ENCODE data around the gene GJC2.

DNA sequence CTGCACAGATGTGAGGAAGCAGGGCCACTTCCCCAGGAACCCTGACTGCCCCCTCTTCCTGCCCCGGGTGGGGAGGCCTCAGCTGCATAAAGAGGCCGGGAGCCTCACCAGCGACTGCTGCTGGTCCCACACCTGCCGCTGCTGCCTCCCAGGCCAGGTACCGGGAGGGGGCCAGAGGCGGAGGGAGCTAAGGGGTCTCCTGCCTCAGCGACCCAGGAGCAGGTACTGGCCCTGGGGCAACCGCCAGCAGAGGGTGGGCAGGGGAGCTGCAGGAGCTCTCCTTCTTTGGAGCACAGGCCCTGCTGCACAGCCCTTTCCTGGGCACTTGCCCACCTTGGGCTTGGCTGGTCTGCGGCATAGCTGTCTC, 6.8 kb downstream of the GJC2 start:
- TF ChIP-seq, protein P1, sequence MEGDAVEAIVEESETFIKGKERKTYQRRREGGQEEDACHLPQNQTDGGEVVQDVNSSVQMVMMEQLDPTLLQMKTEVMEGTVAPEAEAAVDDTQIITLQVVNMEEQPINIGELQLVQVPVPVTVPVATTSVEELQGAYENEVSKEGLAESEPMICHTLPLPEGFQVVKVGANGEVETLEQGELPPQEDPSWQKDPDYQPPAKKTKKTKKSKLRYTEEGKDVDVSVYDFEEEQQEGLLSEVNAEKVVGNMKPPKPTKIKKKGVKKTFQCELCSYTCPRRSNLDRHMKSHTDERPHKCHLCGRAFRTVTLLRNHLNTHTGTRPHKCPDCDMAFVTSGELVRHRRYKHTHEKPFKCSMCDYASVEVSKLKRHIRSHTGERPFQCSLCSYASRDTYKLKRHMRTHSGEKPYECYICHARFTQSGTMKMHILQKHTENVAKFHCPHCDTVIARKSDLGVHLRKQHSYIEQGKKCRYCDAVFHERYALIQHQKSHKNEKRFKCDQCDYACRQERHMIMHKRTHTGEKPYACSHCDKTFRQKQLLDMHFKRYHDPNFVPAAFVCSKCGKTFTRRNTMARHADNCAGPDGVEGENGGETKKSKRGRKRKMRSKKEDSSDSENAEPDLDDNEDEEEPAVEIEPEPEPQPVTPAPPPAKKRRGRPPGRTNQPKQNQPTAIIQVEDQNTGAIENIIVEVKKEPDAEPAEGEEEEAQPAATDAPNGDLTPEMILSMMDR (IDR thresholded peaks at IDR 0.05), result no peak
- TF ChIP-seq EP300 (IDR thresholded peaks at IDR 0.05; ENCODE audit: borderline replicate concordance in 1 of 2, low read depth in 1 of 2, low read length in 1 of 2) (no peak), SIN3A (IDR thresholded peaks at IDR 0.05; ENCODE audit: borderline replicate concordance, low read depth, low read length) (no peak), YY1 (IDR thresholded peaks at IDR 0.05; ENCODE audit: low read depth) (no peak), TEAD4 (IDR thresholded peaks at IDR 0.05; ENCODE audit: borderline replicate concordance, insufficient read depth) (no peak)
- TF ChIP-seq, protein P2, sequence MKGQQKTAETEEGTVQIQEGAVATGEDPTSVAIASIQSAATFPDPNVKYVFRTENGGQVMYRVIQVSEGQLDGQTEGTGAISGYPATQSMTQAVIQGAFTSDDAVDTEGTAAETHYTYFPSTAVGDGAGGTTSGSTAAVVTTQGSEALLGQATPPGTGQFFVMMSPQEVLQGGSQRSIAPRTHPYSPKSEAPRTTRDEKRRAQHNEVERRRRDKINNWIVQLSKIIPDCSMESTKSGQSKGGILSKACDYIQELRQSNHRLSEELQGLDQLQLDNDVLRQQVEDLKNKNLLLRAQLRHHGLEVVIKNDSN (IDR thresholded peaks at IDR 0.05; ENCODE audit: borderline replicate concordance, low read depth), result no peak
- TF ChIP-seq, protein P3, sequence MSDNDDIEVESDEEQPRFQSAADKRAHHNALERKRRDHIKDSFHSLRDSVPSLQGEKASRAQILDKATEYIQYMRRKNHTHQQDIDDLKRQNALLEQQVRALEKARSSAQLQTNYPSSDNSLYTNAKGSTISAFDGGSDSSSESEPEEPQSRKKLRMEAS (IDR thresholded peaks at IDR 0.05; ENCODE audit: low read depth), result no peak
